ENCODE measurements around the gene ATP2B2. TPM values are rescaled to one million over a fixed set of nuclear protein-coding genes. Genes with fewer than 3 reads are reported as not detected.
"Not testable (repeated sequence)": the region's sequence is repeated elsewhere in the genome, so short reads cannot be mapped to it uniquely, and the experiment has no call there.

Gene ATP2B2
- total RNA-seq, 4 donors from 2014 or later: 0.86 to 2.2 (median 1.0) TPM; not detected in 1

GRCh38 chr3:10382892-10383849 is 122.2 kb downstream of the ATP2B2 start:
- peaks cover 6% of the 10 kb centered on the region for H3K4me1 ChIP-seq
- TF ChIP-seq POLR2A (IDR thresholded peaks at IDR 0.05): no peak
- no peaks in the 10 kb centered on the region for H3K36me3 ChIP-seq
- WGBS: 70% methylated on average over 4 of the region's 4 CpGs
- H3K27me3 ChIP-seq: no peaks in the 10 kb centered on the region
- peaks cover 10% of the 10 kb centered on the region for H3K9me3 ChIP-seq
- H3K4me3 ChIP-seq: no peak overlapping the region
- no peak for DNase-seq (ENCODE audit: low spot score in 2 of 2)
- H3K27ac ChIP-seq: no peak overlapping the region

- H3K27ac ChIP-seq; H3K36me3 ChIP-seq; H3K27me3 ChIP-seq; H3K4me1 ChIP-seq; H3K4me3 ChIP-seq; H3K9me3 ChIP-seq; DNase-seq (ENCODE audit: low spot score in 2 of 2): not testable (repeated sequence)
- WGBS: 68% methylated on average over 3 of the region's 3 CpGs
Observed at GRCh38 chr3:10382445-10382844, 122.9 kb downstream of the ATP2B2 start.

- WGBS: 55% methylated on average over 2 of the region's 4 CpGs
- H3K27me3 ChIP-seq: no peaks in the 10 kb centered on the region
- no peaks in the 10 kb centered on the region for H3K36me3 ChIP-seq
- H3K4me3 ChIP-seq: no peak overlapping the region
- no peaks in the 10 kb centered on the region for H3K9me3 ChIP-seq
- no peak for DNase-seq (ENCODE audit: low spot score in 2 of 2)
- TF ChIP-seq POLR2AphosphoS5 (IDR thresholded peaks at IDR 0.05): no peak
- no peak for TF ChIP-seq CTCF (IDR thresholded peaks at IDR 0.05)
- TF ChIP-seq POLR2A (IDR thresholded peaks at IDR 0.05): no peak
- no peak for TF ChIP-seq EP300 (IDR thresholded peaks at IDR 0.05)
- peaks cover 6% of the 10 kb centered on the region for H3K4me1 ChIP-seq
- H3K27ac ChIP-seq: no peak overlapping the region
Observed at GRCh38 chr3:10381336-10381735, 124.0 kb downstream of the ATP2B2 start.

- TF ChIP-seq POLR2AphosphoS5 (IDR thresholded peaks at IDR 0.05) (no peak), CTCF (IDR thresholded peaks at IDR 0.05) (no peak), EP300 (IDR thresholded peaks at IDR 0.05) (no peak), POLR2A (IDR thresholded peaks at IDR 0.05) (no peak)
- 28% methylated on average over 3 of the region's 3 CpGs for WGBS
- H3K27me3 ChIP-seq: no peaks in the 10 kb centered on the region
- H3K9me3 ChIP-seq: no peaks in the 10 kb centered on the region
- DNase-seq (ENCODE audit: low spot score in 2 of 2): no peak
- H3K36me3 ChIP-seq: no peaks in the 10 kb centered on the region
- H3K4me1 ChIP-seq: peaks cover 6% of the 10 kb centered on the region
- H3K4me3 ChIP-seq: no peak overlapping the region
- H3K27ac ChIP-seq: no peak overlapping the region
Observed at GRCh38 chr3:10380906-10381305, 124.5 kb downstream of the ATP2B2 start.

- 100% methylated on average over 3 of the region's 7 CpGs for WGBS
- TF ChIP-seq EP300 (IDR thresholded peaks at IDR 0.05) (no peak), POLR2A (IDR thresholded peaks at IDR 0.05) (no peak), CTCF (IDR thresholded peaks at IDR 0.05) (no peak), POLR2AphosphoS5 (IDR thresholded peaks at IDR 0.05) (no peak)
Observed at GRCh38 chr3:10379961-10380360, 125.4 kb downstream of the ATP2B2 start.

GRCh38 chr3:10379161-10379560 is 126.2 kb downstream of the ATP2B2 start:
- Histone ChIP-seq H3K27me3 (no peaks in the 10 kb centered on the region), H3K27ac (no peak overlapping the region), H3K36me3 (no peaks in the 10 kb centered on the region), H3K4me3 (no peak overlapping the region), H3K4me1 (peaks cover 6% of the 10 kb centered on the region), H3K9me3 (no peaks in the 10 kb centered on the region)
- no peak for DNase-seq (ENCODE audit: low spot score in 2 of 2)
- TF ChIP-seq POLR2AphosphoS5 (IDR thresholded peaks at IDR 0.05): no peak
- TF ChIP-seq CTCF (IDR thresholded peaks at IDR 0.05): no peak
- TF ChIP-seq EP300 (IDR thresholded peaks at IDR 0.05): no peak
- no peak for TF ChIP-seq POLR2A (IDR thresholded peaks at IDR 0.05)
- WGBS: 92% methylated on average over 12 of the region's 15 CpGs

More at GRCh38 chr3:10379961-10380360, 125.4 kb downstream of the ATP2B2 start:
- DNase-seq (ENCODE audit: low spot score in 2 of 2): no peak
- H3K4me1 ChIP-seq: peaks cover 6% of the 10 kb centered on the region
- H3K27me3 ChIP-seq: no peaks in the 10 kb centered on the region
- H3K9me3 ChIP-seq: no peaks in the 10 kb centered on the region
- no peak overlapping the region for H3K4me3 ChIP-seq
- H3K36me3 ChIP-seq: no peaks in the 10 kb centered on the region
- H3K27ac ChIP-seq: no peak overlapping the region
